Measurements from ENCODE around the gene SORBS2.

DNA sequence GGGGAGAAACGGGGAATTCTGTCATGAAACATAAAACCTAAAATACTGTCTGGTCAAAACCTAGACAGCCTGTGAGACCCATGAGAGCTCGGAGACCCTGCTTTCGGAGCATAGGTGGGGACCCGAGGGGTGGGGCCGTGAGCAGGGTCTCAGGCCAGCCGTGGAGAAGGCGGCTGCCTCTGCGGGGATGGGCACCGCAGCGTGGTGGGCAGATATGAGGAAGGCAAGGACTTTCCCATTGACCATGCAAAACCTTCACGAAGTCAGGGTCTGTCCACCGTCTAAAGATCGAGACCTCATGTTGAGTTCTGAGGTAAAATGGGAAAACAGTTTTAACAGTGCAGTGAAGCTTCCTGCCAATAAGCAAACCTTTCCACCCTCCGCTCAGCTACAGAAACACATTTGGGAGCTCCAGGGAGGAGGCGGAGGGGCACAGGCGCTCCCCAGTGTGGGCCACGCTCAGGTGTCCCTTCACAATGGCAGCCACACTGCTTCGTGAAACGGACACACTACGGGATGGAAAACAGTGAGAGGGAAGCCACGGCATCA is 74.4 kb downstream of the SORBS2 start:
- TF ChIP-seq, protein P1, sequence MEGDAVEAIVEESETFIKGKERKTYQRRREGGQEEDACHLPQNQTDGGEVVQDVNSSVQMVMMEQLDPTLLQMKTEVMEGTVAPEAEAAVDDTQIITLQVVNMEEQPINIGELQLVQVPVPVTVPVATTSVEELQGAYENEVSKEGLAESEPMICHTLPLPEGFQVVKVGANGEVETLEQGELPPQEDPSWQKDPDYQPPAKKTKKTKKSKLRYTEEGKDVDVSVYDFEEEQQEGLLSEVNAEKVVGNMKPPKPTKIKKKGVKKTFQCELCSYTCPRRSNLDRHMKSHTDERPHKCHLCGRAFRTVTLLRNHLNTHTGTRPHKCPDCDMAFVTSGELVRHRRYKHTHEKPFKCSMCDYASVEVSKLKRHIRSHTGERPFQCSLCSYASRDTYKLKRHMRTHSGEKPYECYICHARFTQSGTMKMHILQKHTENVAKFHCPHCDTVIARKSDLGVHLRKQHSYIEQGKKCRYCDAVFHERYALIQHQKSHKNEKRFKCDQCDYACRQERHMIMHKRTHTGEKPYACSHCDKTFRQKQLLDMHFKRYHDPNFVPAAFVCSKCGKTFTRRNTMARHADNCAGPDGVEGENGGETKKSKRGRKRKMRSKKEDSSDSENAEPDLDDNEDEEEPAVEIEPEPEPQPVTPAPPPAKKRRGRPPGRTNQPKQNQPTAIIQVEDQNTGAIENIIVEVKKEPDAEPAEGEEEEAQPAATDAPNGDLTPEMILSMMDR (IDR thresholded peaks at IDR 0.05) = no peak
- TF ChIP-seq POLR2A (IDR thresholded peaks at IDR 0.05) = no peak

Data from uterus (tissue), 2 donors.